H9 (cell line): ENCODE measurements around the gene MACROH2A1. TPM values are rescaled to one million over a fixed set of nuclear protein-coding genes. Genes with fewer than 3 reads are reported as not detected.

ENCODE experiments used
- DNase-seq: peaks from one replicate; pipeline ENCODE4 v3.0.0-alpha.2; 2017
- H2AFZ ChIP-seq: one replicate; pipeline ENCODE4 v1.6.1; 2013; ENCODE audit warnings: mild to moderate bottlenecking, low read length, control low read depth, moderate library complexity
- H2AK5ac ChIP-seq: 2 replicates; pipeline ENCODE4 v1.6.1; 2013; ENCODE audit warnings: low read length, control low read depth, mixed read lengths; ENCODE audit not compliant: insufficient read length
- H2BK120ac ChIP-seq: one replicate; pipeline ENCODE4 v1.6.1; 2013; ENCODE audit warnings: low read depth, mild to moderate bottlenecking, low read length, control low read depth, inconsistent platforms; ENCODE audit not compliant: poor library complexity, severe bottlenecking
- H2BK12ac ChIP-seq: 2 replicates; pipeline ENCODE4 v1.6.1; 2013; ENCODE audit warnings: low read length, control low read depth, mixed read lengths, low read depth; ENCODE audit not compliant: insufficient read length
- H2BK15ac ChIP-seq: 2 replicates; pipeline ENCODE4 v1.6.1; 2013; ENCODE audit warnings: low read depth, low read length, control low read depth
- H2BK20ac ChIP-seq: one replicate; pipeline ENCODE4 v1.6.1; 2013; ENCODE audit warnings: low read depth, mild to moderate bottlenecking, low read length, control low read depth, inconsistent platforms; ENCODE audit not compliant: poor library complexity, severe bottlenecking
- H2BK5ac ChIP-seq: 2 replicates; pipeline ENCODE4 v1.6.1; 2013; ENCODE audit warnings: low read length, control low read depth, mixed read lengths; ENCODE audit not compliant: insufficient read length
- H3K14ac ChIP-seq: 2 replicates; pipeline ENCODE4 v1.6.1; 2013; ENCODE audit warnings: low read length, control low read depth; ENCODE audit not compliant: insufficient read depth
- H3K18ac ChIP-seq: 2 replicates; pipeline ENCODE4 v1.6.1; 2013; ENCODE audit warnings: low read depth, mild to moderate bottlenecking, mixed read lengths, low read length, control low read depth; ENCODE audit not compliant: insufficient read length
- H3K23ac ChIP-seq: 2 replicates; pipeline ENCODE4 v1.6.1; 2013; ENCODE audit warnings: low read length, control low read depth, mixed read lengths, low read depth; ENCODE audit not compliant: insufficient read length
- H3K23me2 ChIP-seq: 2 replicates; pipeline ENCODE4 v1.6.1; 2013; ENCODE audit warnings: low read depth, mild to moderate bottlenecking, mixed read lengths, low read length, control low read depth; ENCODE audit not compliant: insufficient read length, poor library complexity, severe bottlenecking
- H3K27ac ChIP-seq: 2 replicates; pipeline ENCODE4 v1.5.1; 2013; ENCODE audit warnings: low read length, control low read depth, mixed read lengths, low read depth; ENCODE audit not compliant: insufficient read length
- H3K27me3 ChIP-seq: 2 replicates; pipeline ENCODE4 v1.6.1; 2013; ENCODE audit warnings: low read length, control low read depth, inconsistent platforms; ENCODE audit not compliant: insufficient read depth
- H3K4ac ChIP-seq: 2 replicates; pipeline ENCODE4 v1.6.1; 2013; ENCODE audit warnings: low read depth, mild to moderate bottlenecking, control low read depth, inconsistent platforms, low read length, moderate library complexity
- H3K4me1 ChIP-seq: 2 replicates; pipeline ENCODE4 v1.6.1; 2013; ENCODE audit warnings: low read length, control low read depth, inconsistent platforms; ENCODE audit not compliant: insufficient read depth
- H3K4me2 ChIP-seq: 2 replicates; pipeline ENCODE4 v1.6.1; 2013; ENCODE audit warnings: low read length, control low read depth, mixed read lengths; ENCODE audit not compliant: insufficient read length, insufficient read depth
- H3K56ac ChIP-seq: 2 replicates; pipeline ENCODE4 v1.6.1; 2013; ENCODE audit warnings: low read depth, mild to moderate bottlenecking, mixed read lengths, low read length, control low read depth; ENCODE audit not compliant: insufficient read length
- H3K79me1 ChIP-seq: 2 replicates; pipeline ENCODE4 v1.6.1; 2013; ENCODE audit warnings: low read depth, mild to moderate bottlenecking, moderate library complexity, low read length, control low read depth, inconsistent platforms; ENCODE audit not compliant: insufficient read depth, poor library complexity, severe bottlenecking
- H3K79me2 ChIP-seq: 2 replicates; pipeline ENCODE4 v1.6.1; 2013; ENCODE audit warnings: low read length, control low read depth, inconsistent platforms; ENCODE audit not compliant: insufficient read depth
- H3K9ac ChIP-seq: 2 replicates; pipeline ENCODE4 v1.6.1; 2013; ENCODE audit warnings: low read length, control low read depth, mixed read lengths; ENCODE audit not compliant: insufficient read length; ENCODE audit errors: extremely low read depth
- H3K9me3 ChIP-seq: one replicate; pipeline ENCODE4 v1.6.1; 2013; ENCODE audit warnings: low read depth, low read length, inconsistent platforms; ENCODE audit not compliant: control insufficient read depth
- H3T11ph ChIP-seq: one replicate; pipeline ENCODE4 v1.6.1; 2013; ENCODE audit warnings: mild to moderate bottlenecking, low read length, control low read depth, inconsistent platforms
- H4K20me1 ChIP-seq: one replicate; pipeline ENCODE4 v1.6.1; 2013; ENCODE audit not compliant: control insufficient read depth, insufficient read length, insufficient read depth
- H4K5ac ChIP-seq: 2 replicates; pipeline ENCODE4 v1.6.1; 2013; ENCODE audit warnings: low read depth, mild to moderate bottlenecking, mixed read lengths, low read length, control low read depth; ENCODE audit not compliant: insufficient read length
- H4K8ac ChIP-seq: replicated peaks from 2 replicates; pipeline ENCODE4 v1.6.1; 2013; ENCODE audit warnings: low read length, control low read depth, mixed read lengths, low read depth; ENCODE audit not compliant: insufficient read length
- H4K91ac ChIP-seq: 2 replicates; pipeline ENCODE4 v1.6.1; 2013; ENCODE audit warnings: low read depth, mild to moderate bottlenecking, moderate library complexity, mixed read lengths, low read length, control low read depth; ENCODE audit not compliant: insufficient read length
- H3K27ac Mint-ChIP-seq, 3 experiments: 2 replicates in 2 of 3; 3 replicates in 1 of 3; pipeline ENCODE4 v1.8.0; 2020 to 2021; ENCODE audit warnings: mixed read lengths in 3 of 3, mild to moderate bottlenecking in 1 of 3, moderate library complexity in 1 of 3
- H3K27me3 Mint-ChIP-seq: 2 replicates; pipeline ENCODE4 v1.8.0; 2021; ENCODE audit warnings: low read depth, mild to moderate bottlenecking, moderate library complexity, mixed read lengths
- H3K36me3 Mint-ChIP-seq, 3 experiments: 2 replicates in 2 of 3; 3 replicates in 1 of 3; pipeline ENCODE4 v1.8.0; 2020 to 2021; ENCODE audit warnings: low read depth in 3 of 3, mixed read lengths in 3 of 3; ENCODE audit not compliant: insufficient read depth in 1 of 3
- H3K4me1 Mint-ChIP-seq, 2 experiments: 2 replicates each; pipeline ENCODE4 v1.8.0; 2020; ENCODE audit warnings: mixed read lengths in 2 of 2
- H3K4me3 Mint-ChIP-seq, 2 experiments: 2 replicates in 1 of 2; 3 replicates in 1 of 2; pipeline ENCODE4 v1.8.0; 2020 to 2021; ENCODE audit warnings: mild to moderate bottlenecking in 2 of 2, mixed read lengths in 2 of 2, moderate library complexity in 1 of 2
- H3K9me3 Mint-ChIP-seq, 2 experiments: 2 replicates in 1 of 2; 3 replicates in 1 of 2; pipeline ENCODE4 v1.8.0; 2020; ENCODE audit warnings: mild to moderate bottlenecking in 2 of 2, mixed read lengths in 2 of 2, moderate library complexity in 1 of 2
- WGBS: extraction: QIAGEN DNeasy Blood & Tissue Kit; methylation state at CpG from one replicate; pipeline ENCODE4 v1.1.7; 2013; ENCODE audit warnings: missing lambda C conversion rate, low lambda C conversion rate, mixed read lengths; ENCODE audit not compliant: insufficient read length; ENCODE audit errors: extremely low coverage; 5-methylcytosine and 5-hydroxymethylcytosine counted together
- total RNA-seq: library from RNA; stranded (reverse); gene quantifications from 2 replicates; pipeline ENCODE4 v1.2.1, GENCODE V29; 2021
- TF ChIP-seq, protein P1 (sequence below): fragments of 200-600 bp; sonication (generic); conservative IDR thresholded peaks from 3 replicates; pipeline ENCODE4 v1.8.0; 2021; ENCODE audit warnings: antibody characterized with exemption, mild to moderate bottlenecking

The MACROH2A1 gene
- total RNA-seq, 1 experiment from 2014 or later: 111 TPM

DNA sequence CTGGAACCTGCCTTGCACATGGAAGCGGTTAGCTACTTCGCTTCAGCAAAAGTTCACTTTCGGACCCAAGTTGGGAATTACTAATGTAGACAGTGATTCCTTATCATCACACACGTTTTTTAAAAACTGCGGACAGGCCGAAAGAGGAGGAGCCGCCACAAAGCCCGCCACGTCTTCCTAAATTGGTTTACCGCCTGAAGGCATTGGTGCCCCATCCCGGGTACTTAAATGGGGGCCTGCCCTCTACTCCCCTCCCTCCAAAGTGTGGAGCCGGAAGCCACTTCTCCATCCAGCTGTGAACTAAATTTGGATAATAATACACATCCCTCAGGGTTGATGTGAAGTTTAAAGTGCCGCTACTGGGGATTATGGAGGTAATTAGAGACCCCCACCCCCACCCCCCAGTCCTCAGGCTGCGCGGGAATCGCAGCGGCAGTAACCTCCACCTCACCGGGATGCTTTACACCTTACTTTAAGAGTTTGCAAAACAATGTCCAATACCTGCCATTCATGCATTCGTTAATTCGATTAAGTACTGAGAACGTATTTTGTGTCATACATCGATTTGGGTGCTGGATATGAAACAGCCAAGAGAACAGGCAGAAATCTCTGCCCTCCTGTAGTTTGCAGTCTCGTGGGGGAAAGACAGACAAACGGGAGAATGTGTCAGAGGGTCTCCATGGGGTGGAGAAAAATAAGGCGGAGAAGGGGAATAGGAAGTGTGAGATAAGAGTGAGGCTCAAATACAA lies 937 bp upstream of the MACROH2A1 start:
- Histone ChIP-seq H2BK20ac (no peak overlapping the region), H3K79me2 (peaks cover 7% of the 10 kb centered on the region; the same call in 1 of the 2 replicates)
- WGBS: no CpG with 5 or more reads among the region's 25 CpGs

More for the DNA sequence above, 937 bp upstream of the MACROH2A1 start:
- H3K4me2 ChIP-seq: peak overlapping the region; percentile 82
- H2BK5ac ChIP-seq: no peak overlapping the region
- no peak overlapping the region for H3K4ac ChIP-seq
- no peak overlapping the region for H3T11ph ChIP-seq
- H3K23ac ChIP-seq: no peak overlapping the region
- H3K4me1 ChIP-seq: peaks cover 13% of the 10 kb centered on the region; the same call in 1 of the 2 replicates
- H3K4me3 Mint-ChIP-seq: peak overlapping the region; percentile 75 to 87
- H2BK15ac ChIP-seq: no peak overlapping the region
- H3K18ac ChIP-seq: peak overlapping the region; percentile 35
- H4K20me1 ChIP-seq: peaks cover 2% of the 10 kb centered on the region
- H3K23me2 ChIP-seq: peaks cover 16% of the 10 kb centered on the region
- H4K5ac ChIP-seq: no peak overlapping the region
- no peaks in the 10 kb centered on the region for H3K9me3 ChIP-seq
- H4K91ac ChIP-seq: no peak overlapping the region
- no peak overlapping the region for H3K27ac ChIP-seq
- H2AK5ac ChIP-seq: no peak overlapping the region
- no peak overlapping the region for H3K14ac ChIP-seq
- peaks cover 2 to 4% of the 10 kb centered on the region in 2 experiments; a peak in 2 of 5 replicates for H3K9me3 Mint-ChIP-seq
- TF ChIP-seq, protein P1, sequence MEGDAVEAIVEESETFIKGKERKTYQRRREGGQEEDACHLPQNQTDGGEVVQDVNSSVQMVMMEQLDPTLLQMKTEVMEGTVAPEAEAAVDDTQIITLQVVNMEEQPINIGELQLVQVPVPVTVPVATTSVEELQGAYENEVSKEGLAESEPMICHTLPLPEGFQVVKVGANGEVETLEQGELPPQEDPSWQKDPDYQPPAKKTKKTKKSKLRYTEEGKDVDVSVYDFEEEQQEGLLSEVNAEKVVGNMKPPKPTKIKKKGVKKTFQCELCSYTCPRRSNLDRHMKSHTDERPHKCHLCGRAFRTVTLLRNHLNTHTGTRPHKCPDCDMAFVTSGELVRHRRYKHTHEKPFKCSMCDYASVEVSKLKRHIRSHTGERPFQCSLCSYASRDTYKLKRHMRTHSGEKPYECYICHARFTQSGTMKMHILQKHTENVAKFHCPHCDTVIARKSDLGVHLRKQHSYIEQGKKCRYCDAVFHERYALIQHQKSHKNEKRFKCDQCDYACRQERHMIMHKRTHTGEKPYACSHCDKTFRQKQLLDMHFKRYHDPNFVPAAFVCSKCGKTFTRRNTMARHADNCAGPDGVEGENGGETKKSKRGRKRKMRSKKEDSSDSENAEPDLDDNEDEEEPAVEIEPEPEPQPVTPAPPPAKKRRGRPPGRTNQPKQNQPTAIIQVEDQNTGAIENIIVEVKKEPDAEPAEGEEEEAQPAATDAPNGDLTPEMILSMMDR: no peak
- H2BK120ac ChIP-seq: no peak overlapping the region
- H2AFZ ChIP-seq: no peak overlapping the region
- no peak overlapping the region for H3K56ac ChIP-seq
- H4K8ac ChIP-seq: no peak overlapping the region
- H3K9ac ChIP-seq: no peak overlapping the region
- DNase-seq: peak; percentile 84
- peaks cover 5% of the 10 kb centered on the region for H3K79me1 ChIP-seq
- H3K27me3 Mint-ChIP-seq: peaks cover 79% of the 10 kb centered on the region
- no peak overlapping the region for H2BK12ac ChIP-seq
- peaks cover 25% of the 10 kb centered on the region; the same call in 1 of the 2 replicates for H3K27me3 ChIP-seq
- peak overlapping the region; percentile 21 to 92 (median 60); a peak in 5 of 7 replicates for H3K27ac Mint-ChIP-seq
- H3K36me3 Mint-ChIP-seq: peaks cover 0 to 2% (median under 1%) of the 10 kb centered on the region in 3 experiments; a peak in 3 of 7 replicates
- H3K4me1 Mint-ChIP-seq: peaks cover 46 to 51% of the 10 kb centered on the region in 2 experiments
